ENCODE data around the gene PTCH2.

The PTCH2 gene

GRCh38 chr1:44776730-44777068 is 66.4 kb downstream of the PTCH2 start:
- DNase-seq = no peak

- no peak for DNase-seq
These were observed 66.9 kb downstream of the PTCH2 start for GRCh38 chr1:44775930-44776729.

GRCh38 chr1:44775078-44775929 is 67.7 kb downstream of the PTCH2 start, which contains the start of gene RPS8:
Gene RPS8, plus strand, starts transcription at chr1:44775540. Its CDS starts 57 bp downstream, at chr1:44775597.
- peak; percentile 75 to 83 for DNase-seq
